WTC11 (cell line): ENCODE data around the gene ACVR1.
"Not testable (repeated sequence)": the region's sequence is repeated elsewhere in the genome, so short reads cannot be mapped to it uniquely, and the experiment has no call there.

Source experiments
- ELF4 ChIP-seq: sonication (generic); formaldehyde crosslinking; IDR thresholded peaks from 2 replicates; pipeline ENCODE4 v1.8.1; 2022; ENCODE audit warnings: low read depth, mild to moderate bottlenecking, moderate library complexity, missing genetic modification reagents
- ESRRA ChIP-seq: sonication (generic); formaldehyde crosslinking; IDR thresholded peaks from 2 replicates; pipeline ENCODE4 v1.8.1; 2022; ENCODE audit warnings: mild to moderate bottlenecking, missing genetic modification reagents, borderline replicate concordance
- ETV6 ChIP-seq: sonication (generic); formaldehyde crosslinking; IDR thresholded peaks from 2 replicates; pipeline ENCODE4 v1.8.1; 2022; ENCODE audit warnings: mild to moderate bottlenecking, missing genetic modification reagents
- HMGA2 ChIP-seq: fragments of 250-450 bp; sonication (Bioruptor Pico); IDR thresholded peaks from 2 replicates; pipeline ENCODE4 v1.4.0; 2021; ENCODE audit warnings: mild to moderate bottlenecking, moderate library complexity
- JUN ChIP-seq: sonication (generic); formaldehyde crosslinking; IDR thresholded peaks from 2 replicates; pipeline ENCODE4 v1.8.0; 2023; ENCODE audit warnings: mild to moderate bottlenecking, missing genetic modification reagents
- TEAD4 ChIP-seq: sonication (generic); formaldehyde crosslinking; IDR thresholded peaks from 2 replicates; pipeline ENCODE4 v1.8.0; 2022; ENCODE audit warnings: mild to moderate bottlenecking, missing genetic modification reagents
- ZNF263 ChIP-seq: sonication (generic); formaldehyde crosslinking; IDR thresholded peaks from 2 replicates; pipeline ENCODE4 v1.8.1; 2022; ENCODE audit warnings: low read depth, mild to moderate bottlenecking, moderate library complexity, missing genetic modification reagents
- TF ChIP-seq, protein P1 (sequence below): sonication (generic); formaldehyde crosslinking; conservative IDR thresholded peaks from 2 replicates; pipeline ENCODE4 v1.8.1; 2023; ENCODE audit warnings: mild to moderate bottlenecking, low read depth, missing genetic modification reagents, moderate library complexity
- TF ChIP-seq, protein P2 (sequence below): fragments of 200-600 bp; IDR thresholded peaks from 2 replicates; pipeline ENCODE4 v1.8.0; 2022; ENCODE audit warnings: antibody characterized with exemption
- TF ChIP-seq, protein P3 (sequence below): sonication (generic); formaldehyde crosslinking; IDR thresholded peaks from 2 replicates; pipeline ENCODE4 v1.8.1; 2023; ENCODE audit warnings: mild to moderate bottlenecking, missing genetic modification reagents, borderline replicate concordance
- TF ChIP-seq, protein P4 (sequence below): sonication (generic); formaldehyde crosslinking; IDR thresholded peaks from 2 replicates; pipeline ENCODE4 v1.8.0; 2022; ENCODE audit warnings: mild to moderate bottlenecking, missing genetic modification reagents
- TF ChIP-seq, protein P5 (sequence below): sonication (generic); formaldehyde crosslinking; IDR thresholded peaks from 2 replicates; pipeline ENCODE4 v1.8.1; 2022; ENCODE audit warnings: low read depth, missing genetic modification reagents, borderline replicate concordance

DNA sequence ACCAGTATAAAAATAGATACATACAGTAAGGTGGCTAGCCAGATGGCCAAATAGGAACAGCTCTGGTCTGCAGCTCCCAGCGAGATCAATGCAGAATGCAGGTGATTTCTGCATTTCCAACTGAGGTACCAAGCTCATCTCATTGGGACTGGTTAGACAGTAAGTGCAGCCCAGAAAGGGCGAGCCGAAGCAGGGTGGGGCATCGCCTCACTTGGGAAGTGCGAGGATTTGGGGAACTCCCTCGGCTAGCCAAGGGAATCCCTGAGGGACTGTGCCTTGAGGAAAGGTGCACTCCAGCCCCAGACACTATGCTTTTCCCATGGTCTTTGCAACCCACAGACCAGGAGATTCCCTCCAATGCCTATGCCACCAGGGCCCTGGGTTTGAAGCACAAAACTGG lies 172.0 kb downstream of the ACVR1 start:
- not testable (repeated sequence) for TF ChIP-seq ELF4; TEAD4 (CRISPR knock-in tag); ETV6 (CRISPR knock-in tag); JUN (CRISPR knock-in tag); HMGA2 (CRISPR knock-in tag); ZNF263; ESRRA (CRISPR knock-in tag)
- TF ChIP-seq, protein P1, sequence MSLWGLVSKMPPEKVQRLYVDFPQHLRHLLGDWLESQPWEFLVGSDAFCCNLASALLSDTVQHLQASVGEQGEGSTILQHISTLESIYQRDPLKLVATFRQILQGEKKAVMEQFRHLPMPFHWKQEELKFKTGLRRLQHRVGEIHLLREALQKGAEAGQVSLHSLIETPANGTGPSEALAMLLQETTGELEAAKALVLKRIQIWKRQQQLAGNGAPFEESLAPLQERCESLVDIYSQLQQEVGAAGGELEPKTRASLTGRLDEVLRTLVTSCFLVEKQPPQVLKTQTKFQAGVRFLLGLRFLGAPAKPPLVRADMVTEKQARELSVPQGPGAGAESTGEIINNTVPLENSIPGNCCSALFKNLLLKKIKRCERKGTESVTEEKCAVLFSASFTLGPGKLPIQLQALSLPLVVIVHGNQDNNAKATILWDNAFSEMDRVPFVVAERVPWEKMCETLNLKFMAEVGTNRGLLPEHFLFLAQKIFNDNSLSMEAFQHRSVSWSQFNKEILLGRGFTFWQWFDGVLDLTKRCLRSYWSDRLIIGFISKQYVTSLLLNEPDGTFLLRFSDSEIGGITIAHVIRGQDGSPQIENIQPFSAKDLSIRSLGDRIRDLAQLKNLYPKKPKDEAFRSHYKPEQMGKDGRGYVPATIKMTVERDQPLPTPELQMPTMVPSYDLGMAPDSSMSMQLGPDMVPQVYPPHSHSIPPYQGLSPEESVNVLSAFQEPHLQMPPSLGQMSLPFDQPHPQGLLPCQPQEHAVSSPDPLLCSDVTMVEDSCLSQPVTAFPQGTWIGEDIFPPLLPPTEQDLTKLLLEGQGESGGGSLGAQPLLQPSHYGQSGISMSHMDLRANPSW (CRISPR knock-in tag): not testable (repeated sequence)
- TF ChIP-seq, protein P2, sequence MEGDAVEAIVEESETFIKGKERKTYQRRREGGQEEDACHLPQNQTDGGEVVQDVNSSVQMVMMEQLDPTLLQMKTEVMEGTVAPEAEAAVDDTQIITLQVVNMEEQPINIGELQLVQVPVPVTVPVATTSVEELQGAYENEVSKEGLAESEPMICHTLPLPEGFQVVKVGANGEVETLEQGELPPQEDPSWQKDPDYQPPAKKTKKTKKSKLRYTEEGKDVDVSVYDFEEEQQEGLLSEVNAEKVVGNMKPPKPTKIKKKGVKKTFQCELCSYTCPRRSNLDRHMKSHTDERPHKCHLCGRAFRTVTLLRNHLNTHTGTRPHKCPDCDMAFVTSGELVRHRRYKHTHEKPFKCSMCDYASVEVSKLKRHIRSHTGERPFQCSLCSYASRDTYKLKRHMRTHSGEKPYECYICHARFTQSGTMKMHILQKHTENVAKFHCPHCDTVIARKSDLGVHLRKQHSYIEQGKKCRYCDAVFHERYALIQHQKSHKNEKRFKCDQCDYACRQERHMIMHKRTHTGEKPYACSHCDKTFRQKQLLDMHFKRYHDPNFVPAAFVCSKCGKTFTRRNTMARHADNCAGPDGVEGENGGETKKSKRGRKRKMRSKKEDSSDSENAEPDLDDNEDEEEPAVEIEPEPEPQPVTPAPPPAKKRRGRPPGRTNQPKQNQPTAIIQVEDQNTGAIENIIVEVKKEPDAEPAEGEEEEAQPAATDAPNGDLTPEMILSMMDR: not testable (repeated sequence)
- TF ChIP-seq, protein P3, sequence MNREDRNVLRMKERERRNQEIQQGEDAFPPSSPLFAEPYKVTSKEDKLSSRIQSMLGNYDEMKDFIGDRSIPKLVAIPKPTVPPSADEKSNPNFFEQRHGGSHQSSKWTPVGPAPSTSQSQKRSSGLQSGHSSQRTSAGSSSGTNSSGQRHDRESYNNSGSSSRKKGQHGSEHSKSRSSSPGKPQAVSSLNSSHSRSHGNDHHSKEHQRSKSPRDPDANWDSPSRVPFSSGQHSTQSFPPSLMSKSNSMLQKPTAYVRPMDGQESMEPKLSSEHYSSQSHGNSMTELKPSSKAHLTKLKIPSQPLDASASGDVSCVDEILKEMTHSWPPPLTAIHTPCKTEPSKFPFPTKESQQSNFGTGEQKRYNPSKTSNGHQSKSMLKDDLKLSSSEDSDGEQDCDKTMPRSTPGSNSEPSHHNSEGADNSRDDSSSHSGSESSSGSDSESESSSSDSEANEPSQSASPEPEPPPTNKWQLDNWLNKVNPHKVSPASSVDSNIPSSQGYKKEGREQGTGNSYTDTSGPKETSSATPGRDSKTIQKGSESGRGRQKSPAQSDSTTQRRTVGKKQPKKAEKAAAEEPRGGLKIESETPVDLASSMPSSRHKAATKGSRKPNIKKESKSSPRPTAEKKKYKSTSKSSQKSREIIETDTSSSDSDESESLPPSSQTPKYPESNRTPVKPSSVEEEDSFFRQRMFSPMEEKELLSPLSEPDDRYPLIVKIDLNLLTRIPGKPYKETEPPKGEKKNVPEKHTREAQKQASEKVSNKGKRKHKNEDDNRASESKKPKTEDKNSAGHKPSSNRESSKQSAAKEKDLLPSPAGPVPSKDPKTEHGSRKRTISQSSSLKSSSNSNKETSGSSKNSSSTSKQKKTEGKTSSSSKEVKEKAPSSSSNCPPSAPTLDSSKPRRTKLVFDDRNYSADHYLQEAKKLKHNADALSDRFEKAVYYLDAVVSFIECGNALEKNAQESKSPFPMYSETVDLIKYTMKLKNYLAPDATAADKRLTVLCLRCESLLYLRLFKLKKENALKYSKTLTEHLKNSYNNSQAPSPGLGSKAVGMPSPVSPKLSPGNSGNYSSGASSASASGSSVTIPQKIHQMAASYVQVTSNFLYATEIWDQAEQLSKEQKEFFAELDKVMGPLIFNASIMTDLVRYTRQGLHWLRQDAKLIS (CRISPR knock-in tag): not testable (repeated sequence)
- TF ChIP-seq, protein P4, sequence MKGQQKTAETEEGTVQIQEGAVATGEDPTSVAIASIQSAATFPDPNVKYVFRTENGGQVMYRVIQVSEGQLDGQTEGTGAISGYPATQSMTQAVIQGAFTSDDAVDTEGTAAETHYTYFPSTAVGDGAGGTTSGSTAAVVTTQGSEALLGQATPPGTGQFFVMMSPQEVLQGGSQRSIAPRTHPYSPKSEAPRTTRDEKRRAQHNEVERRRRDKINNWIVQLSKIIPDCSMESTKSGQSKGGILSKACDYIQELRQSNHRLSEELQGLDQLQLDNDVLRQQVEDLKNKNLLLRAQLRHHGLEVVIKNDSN (CRISPR knock-in tag): not testable (repeated sequence)
- TF ChIP-seq, protein P5, sequence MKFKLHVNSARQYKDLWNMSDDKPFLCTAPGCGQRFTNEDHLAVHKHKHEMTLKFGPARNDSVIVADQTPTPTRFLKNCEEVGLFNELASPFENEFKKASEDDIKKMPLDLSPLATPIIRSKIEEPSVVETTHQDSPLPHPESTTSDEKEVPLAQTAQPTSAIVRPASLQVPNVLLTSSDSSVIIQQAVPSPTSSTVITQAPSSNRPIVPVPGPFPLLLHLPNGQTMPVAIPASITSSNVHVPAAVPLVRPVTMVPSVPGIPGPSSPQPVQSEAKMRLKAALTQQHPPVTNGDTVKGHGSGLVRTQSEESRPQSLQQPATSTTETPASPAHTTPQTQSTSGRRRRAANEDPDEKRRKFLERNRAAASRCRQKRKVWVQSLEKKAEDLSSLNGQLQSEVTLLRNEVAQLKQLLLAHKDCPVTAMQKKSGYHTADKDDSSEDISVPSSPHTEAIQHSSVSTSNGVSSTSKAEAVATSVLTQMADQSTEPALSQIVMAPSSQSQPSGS (CRISPR knock-in tag): not testable (repeated sequence)
